ENCODE measurements around the gene CXCL9. TPM values are rescaled to one million over a fixed set of nuclear protein-coding genes. Genes with fewer than 3 reads are reported as not detected.
"Not testable (repeated sequence)": the region's sequence is repeated elsewhere in the genome, so short reads cannot be mapped to it uniquely, and the experiment has no call there.

The CXCL9 gene
- total RNA-seq, 3 donors from 2014 or later, result 0.75 to 4.9 (median 1.3) TPM

DNA sequence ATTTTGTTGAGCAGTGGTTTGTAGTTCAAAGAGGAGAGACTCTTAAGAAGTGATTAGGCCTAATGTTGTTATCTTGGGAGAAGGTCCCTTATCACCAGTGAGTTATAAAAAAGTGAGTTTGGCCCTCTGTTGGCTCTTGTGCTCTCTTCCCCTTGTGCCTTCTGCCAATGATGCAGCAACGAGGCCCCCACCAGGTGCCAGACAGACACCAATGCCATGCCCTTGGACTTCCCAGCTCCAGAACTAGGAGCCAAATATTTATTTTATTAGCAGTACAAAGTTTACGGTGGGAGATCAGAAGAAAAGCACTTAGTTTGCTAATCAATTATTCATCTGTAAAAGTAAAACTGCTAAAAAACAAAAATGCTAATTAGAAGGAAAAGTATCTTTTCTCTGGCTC lies 43.8 kb downstream of the CXCL9 start:
- Histone ChIP-seq H3K4me1 (ENCODE audit: low read depth) (no peaks in the 10 kb centered on the region), H3K9me3 (peaks cover 2% of the 10 kb centered on the region), H3K36me3 (ENCODE audit: low read depth) (peaks cover 12% of the 10 kb centered on the region), H3K4me3 (no peak overlapping the region)
- TF ChIP-seq, protein P1, sequence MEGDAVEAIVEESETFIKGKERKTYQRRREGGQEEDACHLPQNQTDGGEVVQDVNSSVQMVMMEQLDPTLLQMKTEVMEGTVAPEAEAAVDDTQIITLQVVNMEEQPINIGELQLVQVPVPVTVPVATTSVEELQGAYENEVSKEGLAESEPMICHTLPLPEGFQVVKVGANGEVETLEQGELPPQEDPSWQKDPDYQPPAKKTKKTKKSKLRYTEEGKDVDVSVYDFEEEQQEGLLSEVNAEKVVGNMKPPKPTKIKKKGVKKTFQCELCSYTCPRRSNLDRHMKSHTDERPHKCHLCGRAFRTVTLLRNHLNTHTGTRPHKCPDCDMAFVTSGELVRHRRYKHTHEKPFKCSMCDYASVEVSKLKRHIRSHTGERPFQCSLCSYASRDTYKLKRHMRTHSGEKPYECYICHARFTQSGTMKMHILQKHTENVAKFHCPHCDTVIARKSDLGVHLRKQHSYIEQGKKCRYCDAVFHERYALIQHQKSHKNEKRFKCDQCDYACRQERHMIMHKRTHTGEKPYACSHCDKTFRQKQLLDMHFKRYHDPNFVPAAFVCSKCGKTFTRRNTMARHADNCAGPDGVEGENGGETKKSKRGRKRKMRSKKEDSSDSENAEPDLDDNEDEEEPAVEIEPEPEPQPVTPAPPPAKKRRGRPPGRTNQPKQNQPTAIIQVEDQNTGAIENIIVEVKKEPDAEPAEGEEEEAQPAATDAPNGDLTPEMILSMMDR (IDR thresholded peaks at IDR 0.05), result no peak
- no peak for DNase-seq
- no peak for ATAC-seq
- intact Hi-C loops (cut with DNase I, micrococcal nuclease), result no loop called here

DNA sequence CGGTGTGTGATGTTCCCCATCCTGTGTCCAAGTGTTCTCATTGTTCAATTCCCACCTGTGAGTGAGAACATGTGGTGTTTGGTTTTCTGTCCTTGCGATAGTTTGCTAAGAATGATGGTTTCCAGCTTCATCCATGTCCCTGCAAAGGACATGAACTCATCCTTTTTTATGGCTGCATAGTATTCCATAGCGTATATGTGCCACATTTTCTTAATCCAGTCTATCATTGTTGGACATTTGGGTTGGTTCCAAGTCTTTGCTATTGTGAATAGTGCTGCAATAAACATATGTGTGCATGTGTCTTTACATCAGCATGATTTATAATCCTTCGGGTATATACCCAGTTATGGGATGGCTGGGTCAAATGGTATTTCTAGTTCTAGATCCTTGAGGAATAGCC lies 45.2 kb downstream of the CXCL9 start:
- ATAC-seq; H3K4me1 ChIP-seq (ENCODE audit: low read depth); DNase-seq; H3K9me3 ChIP-seq; H3K4me3 ChIP-seq; intact Hi-C loops (cut with DNase I, micrococcal nuclease): not testable (repeated sequence)
- H3K36me3 ChIP-seq (ENCODE audit: low read depth), result peaks cover 12% of the 10 kb centered on the region

DNA sequence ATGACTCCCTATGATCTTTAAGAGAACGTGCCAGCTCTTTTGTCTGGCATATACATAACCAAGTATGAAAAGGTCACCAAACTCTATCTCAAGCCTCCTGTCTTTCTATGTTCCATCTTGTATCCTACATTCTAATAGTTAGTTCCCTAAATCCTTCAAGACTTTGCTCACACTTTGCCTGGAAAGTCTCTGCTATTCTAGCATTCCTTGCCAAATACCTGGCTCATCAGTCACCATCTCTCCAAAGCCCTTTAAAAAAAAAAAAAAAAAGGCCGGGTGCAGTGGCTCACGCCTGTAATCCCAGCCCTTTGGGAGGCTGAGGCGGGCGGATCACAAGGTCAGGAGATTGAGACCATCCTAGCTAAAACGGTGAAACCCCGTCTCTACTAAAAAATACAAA lies 48.8 kb downstream of the CXCL9 start:
- not testable (repeated sequence) for ATAC-seq

DNA sequence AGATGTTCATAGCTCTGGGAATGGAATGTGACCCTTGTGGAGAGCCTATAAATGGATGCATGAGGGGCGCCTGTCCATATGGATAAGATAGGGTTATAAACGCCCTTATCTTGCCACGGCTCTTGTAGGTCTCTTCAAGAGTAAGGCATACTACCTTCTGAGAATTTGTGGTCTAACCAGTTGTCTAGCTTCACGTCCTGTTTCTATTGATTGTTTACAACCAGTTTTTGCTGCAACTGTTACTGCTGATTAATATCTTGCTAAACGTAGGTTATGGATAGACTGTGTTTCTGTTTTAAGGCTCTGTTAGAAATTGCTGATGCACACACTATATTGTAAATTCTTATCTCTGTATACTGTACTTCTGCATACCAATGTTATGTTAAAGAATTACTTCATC lies 52.5 kb downstream of the CXCL9 start:
- intact Hi-C loops (cut with DNase I, micrococcal nuclease); H3K9me3 ChIP-seq; H3K36me3 ChIP-seq (ENCODE audit: low read depth); ATAC-seq; H3K4me3 ChIP-seq; H3K4me1 ChIP-seq (ENCODE audit: low read depth); DNase-seq: not testable (repeated sequence)

More for the DNA sequence above, 48.8 kb downstream of the CXCL9 start:
- H3K9me3 ChIP-seq; H3K36me3 ChIP-seq (ENCODE audit: low read depth); DNase-seq; intact Hi-C loops (cut with DNase I, micrococcal nuclease); H3K4me3 ChIP-seq; H3K4me1 ChIP-seq (ENCODE audit: low read depth): not testable (repeated sequence)

DNA sequence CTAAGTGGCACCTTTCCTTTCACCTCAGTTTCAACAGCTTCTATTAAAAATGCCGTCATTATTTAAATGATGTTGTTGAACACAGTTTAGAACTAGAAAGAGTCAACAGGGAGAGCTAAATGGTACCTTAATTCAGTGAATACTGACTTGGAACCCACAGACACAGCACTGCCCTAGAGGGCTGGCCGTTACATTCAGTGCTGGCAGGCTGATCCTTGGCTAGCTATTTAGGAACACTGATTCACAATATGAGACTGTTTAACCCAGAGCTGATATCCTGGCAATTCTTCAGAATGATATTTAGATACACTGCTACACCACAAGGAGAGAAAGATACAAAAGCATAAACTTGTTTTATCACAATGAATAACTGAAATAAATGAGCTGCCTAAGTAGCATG lies 53.8 kb downstream of the CXCL9 start:
- TF ChIP-seq, protein P1 (IDR thresholded peaks at IDR 0.05), result no peak
- no peak for DNase-seq
- Histone ChIP-seq H3K36me3 (ENCODE audit: low read depth) (peaks cover 8% of the 10 kb centered on the region), H3K4me3 (no peak overlapping the region), H3K4me1 (ENCODE audit: low read depth) (peaks cover 2% of the 10 kb centered on the region), H3K9me3 (no peaks in the 10 kb centered on the region)
- intact Hi-C loops (cut with DNase I, micrococcal nuclease), result no loop called here
- ATAC-seq, result no peak

Other genes starting within 250 kb of the CXCL9 start
- under 1 TPM in 2 of 3 donors, not detected in 1; 0.13 to 0.43 TPM for gene PPEF2, start 105.1 kb downstream of the CXCL9 start, total RNA-seq
- 100 to 1,000 TPM; 101 to 226 (median 163) TPM for gene NAAA, start 66.5 kb downstream of the CXCL9 start, total RNA-seq
- 10 to 100 TPM; 24.5 to 33.7 (median 27.9) TPM for gene SDAD1, start 16.6 kb downstream of the CXCL9 start, total RNA-seq
- gene CXCL10, start 16.0 kb upstream of the CXCL9 start, total RNA-seq, result 1 to 10 TPM; 1.4 to 2.2 (median 2.1) TPM
- gene CXCL11, start 28.6 kb upstream of the CXCL9 start, total RNA-seq, result under 1 TPM in 2 of 3 donors, not detected in 1; 0.19 to 0.72 TPM
- gene ART3, start 67.2 kb upstream of the CXCL9 start, total RNA-seq, result 1 to 10 TPM in 2 of 3 donors, not detected in 1; 1.1 to 2.2 TPM
- gene NUP54, start 140.9 kb upstream of the CXCL9 start, total RNA-seq, result 10 to 100 TPM; 32.1 to 40.3 (median 36.4) TPM
- 100 to 1,000 TPM; 148 to 183 (median 172) TPM for gene SCARB2, start 206.3 kb upstream of the CXCL9 start, total RNA-seq
- 1 to 10 TPM; 3.3 to 9.8 (median 6.1) TPM for gene FAM47E, start 244.2 kb upstream of the CXCL9 start, total RNA-seq